Upper lobe of left lung (tissue), 6 donors: ENCODE results near the gene JARID2. TPM values are rescaled to one million over a fixed set of nuclear protein-coding genes. Genes with fewer than 3 reads are reported as not detected.

Experiments used
- ATAC-seq, 2 donors: fragments of 200-7000 bp; cut with Tn5 transposase; one replicate each; pipeline ENCODE4 v1.9.1; 2022; ENCODE audit warnings: mild to moderate bottlenecking in 2 of 2, moderate library complexity in 2 of 2; ENCODE audit not compliant: low FRiP score in 2 of 2
- DNase-seq, 2 donors: peaks; one replicate each; pipeline ENCODE4 v3.0.0-alpha.2; 2019 to 2020
- H3K27ac ChIP-seq, 4 donors: fragments of 200-600 bp; sonication (generic); one replicate each; pipeline ENCODE4 v1.5.1; 2016 to 2019
- H3K27me3 ChIP-seq, 4 donors: fragments of 200-600 bp; sonication (generic); one replicate each; pipeline ENCODE4 v1.5.1; 2017 to 2019
- H3K36me3 ChIP-seq, 4 donors: fragments of 200-600 bp; sonication (generic); one replicate each; pipeline ENCODE4 v1.5.1; 2016 to 2019
- H3K4me1 ChIP-seq, 4 donors: fragments of 200-600 bp; sonication (generic); one replicate each; pipeline ENCODE4 v1.5.1; 2018 to 2019
- H3K4me3 ChIP-seq, 4 donors: fragments of 200-600 bp; sonication (generic); one replicate each; pipeline ENCODE4 v1.5.1; 2017 to 2019; ENCODE audit warnings: mild to moderate bottlenecking in 2 of 4, moderate library complexity in 1 of 4
- H3K9me3 ChIP-seq, 4 donors: fragments of 200-600 bp; sonication (generic); one replicate each; pipeline ENCODE4 v1.5.1; 2018 to 2019
- EP300 ChIP-seq, 4 donors: sonication (generic); formaldehyde crosslinking; IDR thresholded peaks; one replicate each; pipeline ENCODE4 v1.5.1; 2017; ENCODE audit warnings: antibody characterized with exemption in 4 of 4, control low read depth in 2 of 4
- POLR2A ChIP-seq, 4 donors: fragments of 450-650 bp; IDR thresholded peaks; one replicate each; pipeline ENCODE4 v1.5.1; 2016 to 2017; ENCODE audit warnings: antibody characterized with exemption in 4 of 4, mild to moderate bottlenecking in 2 of 4
- POLR2AphosphoS5 ChIP-seq, 2 donors: sonication (generic); formaldehyde crosslinking; IDR thresholded peaks; one replicate each; pipeline ENCODE4 v1.5.1; 2017; ENCODE audit warnings: antibody characterized with exemption in 2 of 2
- WGBS, 2 donors: methylation state at CpG; one replicate each; pipeline ENCODE4 v1.1.5; 2017 to 2018; 5-methylcytosine and 5-hydroxymethylcytosine counted together
- total RNA-seq, 6 donors: library from RNA; depleted of rRNA in 4 of 6; stranded (reverse); fragments of >200 nt in 4 of 6; gene quantifications; one replicate each; pipeline versions ENCODE4 v1.1.0 to v1.2.1, GENCODE V29; 2016 to 2021
- TF ChIP-seq, protein P1 (sequence below), 6 experiments: fragments of 450-650 bp in 4 of 6; fragments of 200-600 bp in 2 of 6; sonication (generic) in 2 of 6; IDR thresholded peaks; one replicate each; pipeline ENCODE4 v1.5.1; 2016 to 2019; ENCODE audit warnings: antibody characterized with exemption in 6 of 6
- donor health status: DM: no; HTN: no; CAD: no; lungs with moderate emphysema.
- donor health status: DM: no; HTN: yes; CAD: no; lungs with severe emphysema.

The JARID2 gene
- total RNA-seq, 6 donors from 2014 or later: 9.6 to 37.7 (median 16.4) TPM

DNA sequence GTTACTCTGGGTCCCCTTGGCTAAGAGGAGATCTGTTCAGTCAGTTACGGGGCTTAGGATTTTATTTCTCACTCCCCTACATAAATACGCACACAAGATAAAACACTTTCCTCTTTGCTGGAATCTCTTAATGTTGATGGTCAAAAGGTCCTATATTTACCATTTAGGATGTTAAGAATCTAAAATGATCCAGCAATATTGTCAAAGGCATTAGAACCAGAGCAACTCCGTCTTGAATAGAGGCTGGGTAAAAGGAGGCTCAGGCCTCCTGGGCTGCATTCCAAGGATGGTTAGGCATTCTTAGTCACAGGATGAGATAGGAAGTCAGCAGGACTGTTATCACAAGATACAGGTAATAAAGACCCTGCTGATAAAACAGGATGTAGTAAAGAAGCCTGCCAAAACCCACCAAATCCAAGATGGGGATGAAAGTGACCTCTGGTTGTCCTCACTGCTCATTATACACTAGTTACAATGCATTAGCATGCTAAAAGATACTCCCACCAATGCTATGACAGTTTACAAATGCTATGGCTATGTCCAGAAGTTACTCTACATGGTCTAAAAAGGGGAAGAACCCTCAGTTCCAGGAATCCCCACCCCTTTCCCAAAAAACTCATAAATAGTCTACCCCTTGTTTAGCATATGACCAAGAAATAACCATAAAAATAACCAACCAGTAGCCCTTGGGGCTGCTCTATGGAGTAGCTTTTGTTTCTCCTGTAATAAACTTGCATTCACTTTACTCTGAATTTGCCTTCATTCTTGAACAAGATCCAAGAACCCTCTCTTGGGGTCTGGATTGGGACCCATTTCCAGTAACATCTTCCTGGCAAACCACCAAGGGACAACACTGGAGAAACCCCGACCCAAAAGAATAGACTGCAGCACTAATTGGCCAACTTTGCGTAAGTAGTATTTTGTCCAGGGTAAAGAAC is 309.5 kb downstream of the JARID2 start:
- H3K4me3 ChIP-seq: no peak overlapping the region
- H3K4me1 ChIP-seq: peaks cover 3 to 26% (median 17%) of the 10 kb centered on the region in 4 donors
- no peak for DNase-seq
- TF ChIP-seq POLR2A (IDR thresholded peaks at IDR 0.05) (no peak), EP300 (IDR thresholded peaks at IDR 0.05) (no peak), POLR2AphosphoS5 (IDR thresholded peaks at IDR 0.05) (no peak)
- TF ChIP-seq, protein P1, sequence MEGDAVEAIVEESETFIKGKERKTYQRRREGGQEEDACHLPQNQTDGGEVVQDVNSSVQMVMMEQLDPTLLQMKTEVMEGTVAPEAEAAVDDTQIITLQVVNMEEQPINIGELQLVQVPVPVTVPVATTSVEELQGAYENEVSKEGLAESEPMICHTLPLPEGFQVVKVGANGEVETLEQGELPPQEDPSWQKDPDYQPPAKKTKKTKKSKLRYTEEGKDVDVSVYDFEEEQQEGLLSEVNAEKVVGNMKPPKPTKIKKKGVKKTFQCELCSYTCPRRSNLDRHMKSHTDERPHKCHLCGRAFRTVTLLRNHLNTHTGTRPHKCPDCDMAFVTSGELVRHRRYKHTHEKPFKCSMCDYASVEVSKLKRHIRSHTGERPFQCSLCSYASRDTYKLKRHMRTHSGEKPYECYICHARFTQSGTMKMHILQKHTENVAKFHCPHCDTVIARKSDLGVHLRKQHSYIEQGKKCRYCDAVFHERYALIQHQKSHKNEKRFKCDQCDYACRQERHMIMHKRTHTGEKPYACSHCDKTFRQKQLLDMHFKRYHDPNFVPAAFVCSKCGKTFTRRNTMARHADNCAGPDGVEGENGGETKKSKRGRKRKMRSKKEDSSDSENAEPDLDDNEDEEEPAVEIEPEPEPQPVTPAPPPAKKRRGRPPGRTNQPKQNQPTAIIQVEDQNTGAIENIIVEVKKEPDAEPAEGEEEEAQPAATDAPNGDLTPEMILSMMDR (IDR thresholded peaks at IDR 0.05): no peak
- WGBS, 2 donors: 87 to 92% methylated on average over 5 of the region's 5 CpGs
- no peaks in the 10 kb centered on the region for H3K36me3 ChIP-seq
- no peak for ATAC-seq
- H3K9me3 ChIP-seq: no peaks in the 10 kb centered on the region
- H3K27me3 ChIP-seq: no peaks in the 10 kb centered on the region
- H3K27ac ChIP-seq: no peak overlapping the region

DNA sequence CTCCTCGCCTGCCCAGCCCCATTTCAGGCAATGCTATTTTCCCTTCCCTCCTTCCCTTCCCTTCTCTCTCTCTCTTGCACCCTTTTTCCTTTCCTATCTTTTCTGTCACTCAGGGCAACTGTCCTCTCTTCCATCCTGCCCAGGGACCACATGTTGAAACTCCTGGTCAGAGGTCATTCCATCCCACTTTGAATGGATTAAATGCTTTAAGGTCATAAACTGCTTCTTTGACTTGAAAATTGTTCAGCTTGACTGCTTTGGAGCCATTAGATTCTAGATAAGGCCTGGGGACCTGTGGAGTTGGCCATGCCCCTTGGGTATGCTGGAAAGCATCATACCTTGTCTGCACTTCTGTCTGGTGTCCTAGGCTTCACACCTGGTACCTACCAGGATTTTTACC is 310.8 kb downstream of the JARID2 start:
- Histone ChIP-seq H3K4me1 (peaks cover 2 to 13% (median 5%) of the 10 kb centered on the region in 4 donors), H3K9me3 (no peaks in the 10 kb centered on the region), H3K27me3 (no peaks in the 10 kb centered on the region), H3K4me3 (no peak overlapping the region), H3K36me3 (no peaks in the 10 kb centered on the region), H3K27ac (no peak overlapping the region)
- DNase-seq (no peak), ATAC-seq (no peak)
- WGBS, 2 donors: 95 to 100% methylated on average over 1 of the region's 1 CpG
- TF ChIP-seq, protein P1 (IDR thresholded peaks at IDR 0.05): no peak
- no peak for TF ChIP-seq POLR2A (IDR thresholded peaks at IDR 0.05)
- TF ChIP-seq EP300 (IDR thresholded peaks at IDR 0.05): no peak
- no peak for TF ChIP-seq POLR2AphosphoS5 (IDR thresholded peaks at IDR 0.05)

DNA sequence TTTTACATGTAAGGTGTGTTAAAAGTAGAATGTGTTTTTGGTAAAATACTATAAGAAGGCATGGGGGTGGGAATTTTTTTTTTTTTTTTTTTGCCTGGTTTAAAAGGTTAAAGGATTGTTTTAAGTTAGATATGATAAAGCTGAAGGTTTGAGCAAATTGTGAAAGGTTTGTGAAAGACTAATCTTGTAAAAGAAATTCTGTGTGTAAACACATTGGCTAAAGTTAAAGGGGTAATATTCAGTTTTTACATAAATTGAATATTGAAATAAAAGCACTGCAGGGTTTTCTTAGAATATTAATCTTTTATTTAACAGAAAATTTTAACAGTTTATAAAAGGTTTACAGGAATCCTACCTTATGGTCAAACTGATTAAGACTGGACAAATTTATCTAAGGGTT is 311.3 kb downstream of the JARID2 start:
- DNase-seq (no peak), ATAC-seq (no peak)
- TF ChIP-seq, protein P1 (IDR thresholded peaks at IDR 0.05): no peak
- TF ChIP-seq EP300 (IDR thresholded peaks at IDR 0.05): no peak
- H3K9me3 ChIP-seq: no peaks in the 10 kb centered on the region
- H3K4me3 ChIP-seq: no peak overlapping the region
- no peaks in the 10 kb centered on the region for H3K27me3 ChIP-seq
- H3K36me3 ChIP-seq: no peaks in the 10 kb centered on the region
- H3K4me1 ChIP-seq: peaks cover 0 to 8% (median 2%) of the 10 kb centered on the region in 4 donors
- no peak overlapping the region for H3K27ac ChIP-seq

GRCh38 chr6:15560713-15561112 is 314.8 kb downstream of the JARID2 start:
- no peak for ATAC-seq
- DNase-seq: no peak
- H3K9me3 ChIP-seq: no peaks in the 10 kb centered on the region
- TF ChIP-seq POLR2A (IDR thresholded peaks at IDR 0.05) (no peak), EP300 (IDR thresholded peaks at IDR 0.05) (no peak), POLR2AphosphoS5 (IDR thresholded peaks at IDR 0.05) (no peak)
- TF ChIP-seq, protein P1 (IDR thresholded peaks at IDR 0.05): no peak
- WGBS, 2 donors: 63 to 90% methylated on average over 1 of the region's 1 CpG
- no peaks in the 10 kb centered on the region for H3K36me3 ChIP-seq
- peaks cover 0 to 3% (median 0%) of the 10 kb centered on the region in 4 donors for H3K4me1 ChIP-seq
- no peaks in the 10 kb centered on the region for H3K27me3 ChIP-seq
- H3K4me3 ChIP-seq: no peak overlapping the region
- H3K27ac ChIP-seq: no peak overlapping the region
